NCI-H2227 treated with DMSO at 0.1 percent for 48 hours (cell line): Measurements from ENCODE around the gene CENPO.
"Not testable (repeated sequence)": the region's sequence is repeated elsewhere in the genome, so short reads cannot be mapped to it uniquely, and the experiment has no call there.

Source experiments
- DNase-seq: peaks from one replicate; lab custom pipeline; 2025; lab: John Stamatoyannopoulos, UW

Gene CENPO

DNA sequence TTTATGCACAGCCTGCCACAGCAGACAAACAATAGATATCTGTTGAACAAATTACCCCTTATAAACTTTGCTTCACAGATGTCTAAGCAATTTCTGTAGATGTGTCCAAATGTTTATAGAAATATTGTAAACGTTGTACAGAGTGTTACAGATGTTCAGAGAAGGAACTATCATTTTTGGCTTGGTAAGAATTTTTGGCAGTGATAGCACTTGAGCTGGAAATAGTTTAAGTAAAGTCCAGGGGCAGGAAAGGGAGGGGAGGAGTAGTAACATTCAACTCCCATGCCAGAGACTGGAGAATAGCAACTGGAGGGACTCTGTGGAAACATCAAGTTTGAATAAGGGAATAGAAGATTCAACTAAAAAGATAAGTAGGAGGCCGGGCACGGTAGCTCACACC lies 4.4 kb upstream of the CENPO start:
- no peak for DNase-seq

DNA sequence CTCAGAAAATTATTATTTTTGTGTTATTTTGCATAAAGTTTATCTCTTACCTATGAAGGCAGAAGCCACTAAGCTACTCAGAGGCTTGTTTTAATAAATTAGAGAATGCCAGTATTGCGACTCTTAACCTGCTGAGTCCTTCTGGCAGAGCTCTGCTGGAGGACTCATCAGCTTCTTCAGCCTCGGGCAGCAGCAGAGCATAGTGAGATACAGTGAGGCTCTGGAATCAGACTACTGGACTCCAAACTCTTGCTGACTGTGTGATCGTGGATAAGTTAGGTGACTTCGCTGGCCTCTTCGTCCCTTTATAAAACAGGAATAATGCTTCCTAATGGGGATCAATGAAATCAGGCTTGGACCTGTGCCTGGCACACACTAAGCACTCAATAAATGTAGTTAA lies 1.8 kb upstream of the CENPO start:
- peak; percentile 35 for DNase-seq

DNA sequence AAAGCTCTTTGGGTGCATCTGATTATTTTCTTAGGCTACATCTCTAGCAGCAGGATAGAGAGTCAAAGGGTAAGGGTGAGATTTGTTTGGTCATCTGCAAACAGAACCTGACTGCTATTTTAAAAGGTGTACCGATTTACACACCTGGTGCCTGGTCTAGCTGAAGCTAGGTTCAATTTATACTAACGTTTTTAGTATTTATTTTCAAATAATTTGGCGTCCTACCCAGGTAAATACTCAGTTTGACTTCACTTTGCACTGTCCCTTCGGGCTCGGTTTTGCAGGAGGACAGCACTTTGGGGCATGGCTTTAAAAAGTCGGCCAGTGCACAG lies 717 bp upstream of the CENPO start:
- DNase-seq: peak; percentile 34

DNA sequence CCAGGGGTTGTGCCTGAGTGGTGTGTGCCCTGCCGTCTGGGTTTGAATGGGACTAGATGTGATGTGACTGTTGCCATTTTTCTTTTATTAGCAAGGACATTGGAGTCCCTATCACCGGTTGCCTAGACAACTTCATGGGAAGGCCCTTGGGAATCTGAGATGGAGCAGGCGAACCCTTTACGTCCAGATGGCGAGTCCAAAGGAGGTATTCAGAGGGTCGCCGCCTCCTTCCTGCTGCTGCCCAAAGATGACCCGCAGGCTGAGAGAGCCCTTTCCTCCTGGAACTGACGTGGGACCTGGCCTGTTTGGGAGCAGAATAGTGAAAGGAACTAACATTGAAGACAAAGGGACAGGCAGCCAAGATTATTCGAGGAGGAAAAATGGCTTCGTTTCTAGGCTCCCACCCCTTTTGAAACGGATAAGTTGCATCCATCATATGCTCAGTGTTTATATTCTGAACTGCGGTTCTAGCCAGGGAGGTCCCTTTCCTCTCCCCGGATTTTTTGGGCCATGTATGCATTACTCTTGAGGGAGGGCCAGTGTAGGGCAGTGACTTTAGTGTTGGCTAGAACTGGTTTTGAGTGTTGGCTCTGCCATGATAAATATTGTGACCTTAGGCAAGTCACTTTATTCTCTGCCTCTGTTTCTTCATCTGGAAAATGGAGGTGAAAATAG lies 673 bp downstream of the CENPO start:
- no peak for DNase-seq

DNA sequence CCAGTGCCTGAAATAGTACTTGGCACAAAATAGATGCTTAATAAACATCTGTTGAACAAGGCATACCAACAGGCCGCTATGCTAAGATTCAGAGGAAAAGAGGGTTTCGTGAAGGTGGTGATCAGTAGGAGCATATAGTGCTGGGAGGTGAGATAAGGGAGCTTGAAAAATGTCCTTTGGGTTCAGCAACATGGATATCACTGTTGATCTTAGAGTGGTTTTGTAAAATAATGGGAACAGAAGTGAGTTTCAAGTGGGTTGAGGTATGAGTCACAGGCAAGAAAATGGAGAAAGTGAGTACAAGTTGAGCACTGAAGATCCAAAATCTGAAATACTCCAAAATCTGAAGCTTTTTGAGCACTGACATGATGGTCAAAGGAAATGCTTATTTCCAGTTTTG lies 4.4 kb downstream of the CENPO start:
- no peak for DNase-seq

DNA sequence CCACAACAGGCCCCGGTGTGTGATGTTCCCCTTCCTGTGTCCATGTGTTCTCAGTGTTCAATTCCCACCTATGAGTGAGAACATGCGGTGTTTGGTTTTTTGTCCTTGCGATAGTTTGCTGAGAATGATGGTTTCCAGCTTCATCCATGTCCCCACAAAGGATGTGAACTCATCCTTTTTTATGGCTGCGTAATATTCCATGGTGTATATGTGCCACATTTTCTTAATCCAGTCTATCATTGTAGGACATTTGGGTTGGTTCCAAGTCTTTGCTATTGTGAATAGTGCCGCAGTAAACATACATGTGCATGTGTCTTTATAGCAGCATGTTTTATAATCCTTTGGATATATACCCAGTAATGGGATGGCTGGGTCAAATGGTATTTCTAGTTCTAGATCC lies 7.3 kb downstream of the CENPO start:
- DNase-seq: not testable (repeated sequence)

DNA sequence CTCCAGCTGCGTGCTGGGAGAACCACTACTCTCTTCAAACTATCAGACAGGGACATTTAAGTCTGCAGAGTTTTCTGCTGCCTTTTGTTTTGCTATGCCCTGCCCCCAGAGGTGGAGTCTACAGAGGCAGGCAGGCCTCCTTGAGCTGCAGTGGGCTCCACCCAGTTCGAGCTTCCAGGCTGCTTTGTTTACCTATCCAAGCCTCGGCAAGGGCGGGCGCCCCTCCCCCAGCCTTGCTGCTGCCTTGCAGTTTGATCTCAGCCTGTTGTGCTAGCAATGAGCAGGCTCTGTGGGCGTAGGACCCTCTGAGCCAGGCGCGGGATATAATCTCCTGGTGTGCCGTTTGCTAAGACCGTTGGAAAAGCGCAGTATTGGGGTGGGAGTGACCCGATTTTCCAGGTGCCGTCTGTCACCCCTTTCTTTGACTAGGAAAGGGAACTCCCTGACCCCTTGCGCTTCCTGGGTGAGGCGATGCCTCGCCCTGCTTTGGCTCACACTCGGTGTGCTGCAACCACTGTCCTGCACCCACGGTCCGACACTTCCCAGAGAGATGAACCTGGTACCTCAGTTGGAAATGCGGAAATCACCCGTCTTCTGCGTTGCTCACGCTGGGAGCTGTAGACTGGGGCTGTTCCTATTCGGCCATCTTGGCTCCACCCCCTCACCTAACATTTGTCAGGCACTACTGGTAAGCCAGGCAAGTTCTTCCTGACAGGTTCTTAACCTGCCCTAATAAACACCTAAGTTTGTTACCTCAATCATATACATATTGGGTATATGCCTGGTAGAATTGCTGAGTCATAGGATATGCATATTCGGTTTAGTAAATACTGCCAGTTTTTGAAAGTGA lies 12.8 kb downstream of the CENPO start:
- not testable (repeated sequence) for DNase-seq

DNA sequence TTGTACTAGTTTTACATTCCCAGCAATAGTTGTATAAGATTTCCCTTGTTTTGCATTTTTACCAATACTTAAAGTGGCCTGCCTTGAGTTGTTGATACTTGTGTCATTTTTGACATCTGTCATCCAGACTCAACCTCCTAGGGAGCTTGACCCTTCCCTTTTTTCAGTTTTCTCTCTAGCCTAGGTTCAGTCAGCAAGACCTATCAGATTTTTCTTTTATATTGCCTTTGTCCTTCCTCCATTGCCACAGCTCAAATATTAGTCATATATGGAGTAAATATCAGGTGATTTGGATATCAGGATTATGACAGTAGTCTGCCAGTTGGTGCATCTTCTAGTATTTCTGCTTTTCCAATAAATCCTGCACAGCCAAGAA lies 13.4 kb downstream of the CENPO start:
- no peak for DNase-seq

DNA sequence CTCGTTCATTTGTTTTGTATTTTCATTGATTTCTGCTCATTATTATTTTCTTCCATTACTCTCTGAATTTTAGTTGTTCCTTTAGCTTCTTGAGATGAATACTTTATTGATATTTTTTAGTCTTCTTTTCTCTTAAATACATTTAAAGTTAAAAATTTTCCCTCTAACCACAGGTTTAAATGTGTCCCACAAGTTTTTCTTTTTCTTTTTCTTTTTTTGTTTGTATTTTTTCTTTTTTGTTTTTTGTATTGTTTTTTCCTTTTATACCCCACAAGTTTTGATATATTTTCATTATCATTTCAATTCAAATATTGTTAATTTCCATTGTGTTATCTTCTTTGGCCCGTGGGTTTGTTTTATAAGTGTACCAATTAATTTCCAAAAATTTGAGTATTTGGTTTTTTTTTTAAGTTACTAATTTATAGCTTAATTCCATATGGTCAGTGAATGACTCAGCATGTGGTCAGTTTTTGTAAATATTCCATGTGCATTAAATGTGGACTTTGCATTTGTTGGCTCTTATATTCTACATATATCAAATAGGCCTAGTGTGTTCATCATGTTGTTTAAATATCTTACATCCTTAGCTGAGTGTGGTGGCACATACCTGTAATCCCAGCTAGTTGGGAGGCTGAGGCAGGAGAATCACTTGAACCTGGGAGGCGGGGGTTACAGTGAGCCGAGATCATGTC lies 16.2 kb downstream of the CENPO start:
- no peak for DNase-seq

DNA sequence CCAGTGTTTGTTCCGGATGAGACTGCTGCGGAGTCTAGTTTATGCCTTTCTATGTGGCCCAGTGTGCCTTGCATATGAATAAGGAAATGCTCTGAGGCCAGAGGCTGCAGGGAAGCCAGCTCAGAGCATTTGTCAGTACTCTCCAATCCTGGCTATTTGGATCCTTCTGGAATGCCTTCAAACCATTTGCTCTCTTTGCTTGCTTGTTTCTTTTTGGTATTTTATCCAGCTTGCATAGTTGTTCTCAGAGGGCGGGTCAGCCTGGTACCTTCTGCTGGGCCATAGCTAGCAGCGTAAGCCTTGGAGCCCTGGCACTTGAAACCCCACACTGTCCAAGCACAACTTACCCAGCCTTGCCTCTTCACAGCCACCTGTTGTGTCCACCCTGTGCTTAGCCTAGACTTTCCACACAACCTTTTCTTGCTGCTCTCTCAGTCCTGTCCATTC lies 20.5 kb downstream of the CENPO start:
- no peak for DNase-seq

DNA sequence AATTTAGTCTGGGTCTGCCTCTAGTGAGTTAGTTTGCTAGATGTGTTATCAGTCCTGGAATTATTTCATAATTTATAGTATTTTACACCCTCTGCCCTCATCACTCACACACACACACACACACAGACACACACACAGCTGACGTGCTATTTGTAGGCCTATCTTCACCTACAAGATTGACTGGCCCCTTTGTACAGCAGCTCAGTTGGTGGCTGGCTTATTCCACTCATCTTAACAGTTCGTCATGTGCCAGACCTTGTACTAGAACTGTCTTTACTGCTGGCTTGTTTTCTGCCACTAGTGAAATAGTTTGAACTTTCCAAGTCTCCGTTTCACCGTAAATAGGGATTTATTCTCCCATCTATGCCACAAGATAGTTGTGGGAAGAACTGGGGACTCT lies 21.3 kb downstream of the CENPO start:
- DNase-seq: no peak

DNA sequence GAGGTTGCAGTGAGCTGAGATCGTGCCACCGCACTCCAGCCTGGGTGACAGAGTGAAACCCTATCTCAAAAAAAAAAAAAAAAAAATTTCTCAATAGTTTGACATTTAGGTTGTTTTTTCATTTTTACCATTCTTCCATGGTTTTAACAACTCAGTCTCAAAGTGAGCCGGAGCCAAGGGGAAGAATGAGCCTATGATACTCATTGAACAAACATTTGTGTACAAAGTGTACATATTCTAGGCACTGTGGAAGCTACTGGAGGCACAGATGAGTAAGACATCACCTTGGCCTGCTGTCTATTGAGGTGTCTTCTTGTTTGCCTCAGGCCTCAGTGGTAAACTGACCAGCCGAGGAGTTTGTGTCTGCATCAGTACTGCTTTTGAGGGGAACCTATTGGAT lies 21.9 kb downstream of the CENPO start:
- DNase-seq: no peak

DNA sequence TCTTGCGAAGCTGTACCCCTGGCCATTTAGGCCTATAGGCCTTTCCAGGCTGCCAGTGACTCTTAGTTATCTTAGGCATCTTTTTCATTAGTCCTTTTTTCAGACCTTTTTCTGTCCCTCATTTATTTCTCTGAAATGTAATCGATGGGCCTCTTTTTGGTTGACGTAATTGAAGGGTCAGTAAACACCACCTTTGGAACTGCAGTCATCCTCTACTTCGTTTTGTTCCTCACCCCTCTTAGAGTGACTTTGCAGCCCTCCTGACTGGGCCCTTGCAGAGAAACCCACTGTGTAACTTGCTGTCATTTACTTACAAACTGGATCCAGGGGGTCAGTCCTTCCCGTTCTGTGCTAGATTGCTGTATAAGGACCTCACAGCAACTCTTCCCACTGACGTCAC lies 23.2 kb downstream of the CENPO start:
- DNase-seq: no peak

DNA sequence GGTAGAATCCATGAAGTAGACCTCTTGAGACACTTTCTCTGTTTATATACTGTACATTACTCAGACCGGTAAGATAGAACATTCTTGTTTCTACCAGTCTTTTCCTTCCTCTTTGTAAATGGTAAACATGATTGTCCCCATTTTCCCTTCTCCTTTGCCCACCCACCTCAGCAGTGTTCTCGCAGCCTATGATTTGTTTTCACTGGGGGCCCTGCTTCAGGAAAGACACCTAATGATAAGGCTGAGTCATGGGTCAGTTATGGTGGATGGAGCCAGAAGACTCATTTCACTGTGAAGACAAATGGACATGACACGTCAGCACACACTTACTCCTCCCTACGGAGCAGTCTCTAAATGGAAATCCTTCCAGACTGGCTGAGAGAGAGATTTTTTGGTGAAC lies 23.7 kb downstream of the CENPO start:
- DNase-seq: no peak

DNA sequence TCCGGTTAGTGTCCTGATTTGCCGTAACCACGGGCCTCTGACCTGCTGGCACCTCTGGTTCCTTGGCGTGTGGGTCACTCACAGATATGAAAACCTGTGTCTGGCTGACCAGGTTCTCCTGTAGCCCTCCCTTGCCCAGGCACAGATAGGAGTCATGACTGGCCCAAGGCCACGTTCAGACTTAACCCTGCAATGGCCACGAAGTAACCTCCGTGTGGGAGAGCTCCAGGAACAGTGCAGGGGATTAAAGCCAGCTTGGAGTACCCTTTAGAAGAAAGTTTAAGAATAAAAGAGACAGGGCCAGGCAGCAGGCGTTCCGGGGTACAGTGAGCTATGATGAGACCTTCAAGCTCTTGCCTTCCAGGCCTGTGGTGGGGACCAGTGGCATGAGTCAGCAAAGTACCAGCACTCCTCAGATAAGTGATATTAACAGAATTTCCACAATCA lies 25.5 kb downstream of the CENPO start:
- DNase-seq: no peak

DNA sequence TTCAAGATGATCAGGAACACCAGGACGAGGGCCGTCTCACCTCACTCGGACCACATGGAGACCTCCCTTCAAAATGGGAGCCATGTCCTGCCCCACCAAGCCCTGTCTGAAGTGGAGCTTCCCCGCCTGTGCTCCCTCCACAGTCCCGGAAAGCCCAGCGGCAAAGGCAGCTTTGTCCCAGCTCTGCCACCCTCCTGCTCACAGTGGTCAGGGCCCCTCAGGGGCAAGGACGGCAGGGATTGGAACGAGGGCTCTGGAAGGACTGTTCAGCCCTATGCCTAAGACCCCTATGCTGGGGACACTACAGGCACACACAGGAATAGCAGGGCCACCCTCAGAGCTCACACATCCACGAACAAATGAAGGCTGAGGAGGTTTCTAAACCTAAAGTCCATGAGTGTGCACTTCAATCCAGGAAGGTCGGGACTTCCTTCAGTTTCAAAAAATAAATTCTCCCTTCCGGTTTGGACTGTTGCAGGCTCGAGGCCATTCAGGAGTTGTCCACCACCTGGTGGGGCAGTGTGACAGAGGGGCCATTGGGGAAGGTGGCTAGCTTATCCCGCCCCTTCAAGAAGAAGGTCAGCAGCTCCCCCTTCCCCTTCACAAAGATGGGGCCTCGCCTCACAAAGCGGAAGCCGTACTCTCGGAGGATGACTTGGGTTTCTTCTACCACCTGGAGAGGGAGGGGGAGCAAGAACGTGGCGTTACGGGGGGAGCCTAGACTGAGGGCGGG lies 26.4 kb downstream of the CENPO start:
- no peak for DNase-seq

DNA sequence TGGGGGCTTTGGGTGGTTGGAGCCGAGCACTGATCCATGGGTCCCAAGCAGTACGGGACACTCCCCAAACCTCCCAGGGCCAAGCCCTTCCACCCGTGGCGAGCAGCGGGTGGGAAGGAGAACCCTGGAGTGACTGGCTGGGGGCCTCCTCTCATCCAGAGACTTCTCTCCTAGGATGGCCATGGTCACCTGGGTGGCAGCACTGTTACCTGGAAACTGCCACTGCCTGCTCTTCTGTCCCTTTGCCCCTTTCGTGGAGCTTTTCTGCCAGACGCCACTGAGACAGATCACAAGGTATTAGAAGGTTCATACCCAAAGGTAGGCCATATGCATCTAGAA lies 26.9 kb downstream of the CENPO start:
- DNase-seq: no peak

DNA sequence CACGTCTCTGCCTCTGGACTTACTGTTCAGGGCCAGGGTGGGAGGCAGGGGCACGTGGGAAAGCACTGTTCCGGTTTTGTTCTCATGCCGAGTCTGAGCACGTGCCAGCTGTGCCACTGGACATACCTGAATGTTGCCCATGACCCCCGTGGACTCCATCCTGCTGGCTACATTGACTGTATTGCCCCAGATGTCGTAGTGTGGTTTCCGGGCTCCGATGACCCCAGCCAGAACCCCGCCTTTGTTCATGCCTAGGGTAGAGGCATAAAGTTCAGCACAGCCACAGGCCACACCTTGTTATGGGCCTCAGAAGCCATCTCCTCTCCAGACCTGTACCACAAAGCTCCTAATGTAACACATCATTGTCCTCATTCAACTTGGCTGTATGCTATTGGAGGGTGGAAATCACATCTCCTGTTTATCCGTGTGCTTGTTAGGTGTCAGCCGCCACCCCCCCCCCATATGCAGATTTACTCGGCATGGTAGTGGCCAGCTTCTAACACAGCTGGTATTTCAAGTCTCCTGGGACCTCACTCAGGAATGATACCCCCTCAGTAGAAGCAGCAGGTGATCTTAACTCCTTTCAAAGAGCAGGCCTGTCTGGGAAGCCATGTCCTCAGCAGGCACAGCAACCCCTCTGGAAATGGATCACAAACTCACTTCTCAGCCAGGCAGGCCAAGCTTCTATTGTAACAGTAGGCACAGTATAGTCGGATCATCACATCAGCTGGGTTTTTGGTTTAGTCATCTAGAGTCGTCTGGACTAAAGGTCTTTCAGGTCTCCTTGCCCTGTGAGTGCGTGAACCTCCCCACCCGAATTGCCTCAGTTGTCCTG lies 27.6 kb downstream of the CENPO start:
- no peak for DNase-seq

DNA sequence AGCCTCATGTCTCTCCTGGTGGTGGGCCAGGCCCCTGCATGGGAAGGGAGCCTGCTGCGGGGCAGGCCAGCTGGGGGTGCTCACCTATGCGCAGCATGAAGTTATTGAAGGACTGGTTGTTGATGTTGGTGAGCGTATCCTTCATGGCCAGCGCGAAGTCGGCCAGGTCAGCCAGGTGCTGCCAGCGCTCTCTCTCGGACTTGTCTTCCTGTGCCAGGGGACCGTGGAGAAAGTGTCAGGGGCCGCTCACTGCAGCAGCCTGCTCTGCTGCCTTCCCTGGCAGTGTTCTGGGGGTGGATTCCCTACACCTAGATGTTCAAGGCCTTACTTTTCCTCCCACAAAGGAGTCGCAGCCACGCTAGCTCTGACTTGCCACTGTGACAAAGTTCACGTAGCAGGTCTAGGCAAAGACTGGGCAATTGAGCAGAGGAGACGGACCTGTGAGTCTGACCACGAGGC lies 28.2 kb downstream of the CENPO start:
- DNase-seq: no peak

DNA sequence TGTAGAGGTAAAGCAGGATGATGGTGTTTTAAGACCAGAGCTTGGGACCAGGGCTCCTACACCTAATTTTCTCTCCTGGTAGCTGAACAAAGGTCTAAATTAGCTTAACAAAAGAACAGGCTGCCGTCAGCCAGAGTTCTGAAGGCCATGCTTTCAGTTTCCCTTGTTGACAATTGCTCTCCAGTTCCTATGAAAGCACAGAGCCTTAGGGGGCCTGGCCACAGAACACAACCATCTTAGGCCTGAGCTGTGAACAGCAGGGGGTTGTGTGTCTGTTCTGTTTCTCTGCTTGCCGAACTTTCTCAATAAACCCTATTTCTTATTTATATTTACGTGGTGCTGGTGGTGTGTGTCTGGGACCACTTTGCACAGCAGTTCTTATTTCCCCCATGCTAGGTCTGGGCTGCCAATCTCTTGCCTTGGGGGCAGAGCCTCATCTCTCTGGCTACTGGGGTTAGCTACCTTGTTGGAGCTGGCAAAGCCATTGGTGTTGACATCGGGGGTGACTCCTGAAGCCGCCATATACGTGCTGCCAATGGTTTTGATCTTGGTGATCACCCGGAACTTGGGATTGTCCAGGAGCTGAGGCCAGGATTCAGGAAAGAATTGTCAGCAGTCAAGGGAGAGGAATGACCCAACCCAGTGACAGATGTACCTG lies 29.0 kb downstream of the CENPO start:
- peak; percentile 68 for DNase-seq

DNA sequence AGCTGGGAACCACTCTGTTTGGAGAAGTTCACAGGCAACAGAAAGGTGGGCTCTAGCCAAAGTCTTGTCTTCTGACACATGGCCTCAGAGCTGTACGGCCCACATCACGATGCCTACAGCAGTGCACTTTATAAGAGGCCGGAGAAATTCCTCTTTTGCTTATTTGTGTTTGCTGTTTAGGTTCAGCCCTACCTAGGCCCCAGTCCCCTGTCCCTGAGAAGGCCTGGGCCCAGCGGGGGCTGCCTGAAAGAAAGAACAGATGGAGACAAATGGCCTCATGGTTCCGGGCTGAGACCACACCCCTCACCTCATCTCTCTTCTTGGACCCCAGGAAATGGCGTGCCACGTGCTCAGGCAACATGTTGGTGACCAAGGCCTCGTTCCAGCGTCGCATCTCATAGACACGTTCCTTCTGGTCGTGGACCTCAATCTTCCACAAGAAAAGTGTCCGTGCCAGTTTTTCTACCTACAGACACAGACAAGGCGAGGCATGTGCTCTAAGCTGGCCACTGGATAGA lies 30.9 kb downstream of the CENPO start:
- DNase-seq: no peak
